Left lung (tissue), 10 donors: ENCODE results near the gene NISCH. TPM values are rescaled to one million over a fixed set of nuclear protein-coding genes. Genes with fewer than 3 reads are reported as not detected.

ENCODE experiments used
- ATAC-seq: fragments of 200-7000 bp; cut with Tn5 transposase; one replicate; pipeline ENCODE4 v1.9.1; 2020; ENCODE audit warnings: moderate library complexity
- DNase-seq, 4 donors: peaks; one replicate each; pipeline ENCODE4 v3.0.0-alpha.2; 2013 to 2020
- H3K27ac ChIP-seq, 2 donors: fragments of 200-600 bp; sonication (generic) in 1 of 2; one replicate each; pipeline versions ENCODE4 v1.5.0 to v1.8.0; 2020 to 2021
- H3K27me3 ChIP-seq, 2 donors: fragments of 200-600 bp; sonication (generic) in 1 of 2; one replicate each; pipeline versions ENCODE4 v1.5.0 to v1.8.0; 2020 to 2021
- H3K36me3 ChIP-seq, 2 donors: fragments of 200-600 bp; sonication (generic) in 1 of 2; one replicate each; pipeline versions ENCODE4 v1.5.0 to v1.8.0; 2020 to 2021
- H3K4me1 ChIP-seq, 2 donors: fragments of 200-600 bp; one replicate each; pipeline ENCODE4 v1.8.0; 2021
- H3K4me3 ChIP-seq, 2 donors: fragments of 200-600 bp; sonication (generic) in 1 of 2; one replicate each; pipeline versions ENCODE4 v1.5.0 to v1.8.0; 2020 to 2021; ENCODE audit warnings: mild to moderate bottlenecking in 1 of 2
- H3K9me3 ChIP-seq, 2 donors: fragments of 200-600 bp; sonication (generic) in 1 of 2; one replicate each; pipeline versions ENCODE4 v1.5.0 to v1.8.0; 2020 to 2021
- CTCF ChIP-seq, 2 donors: fragments of 200-600 bp; sonication (generic) in 1 of 2; IDR thresholded peaks; one replicate each; pipeline versions ENCODE4 v1.5.0 to v1.8.0; 2021; ENCODE audit warnings: antibody characterized with exemption in 2 of 2
- intact Hi-C, 2 donors: fragments of 100-400 bp; cut with DNase I; formaldehyde crosslinking; loops; one replicate each; pipeline versions ENCODE4 v1.11.2 to v1.14.2; 2022
- polyA plus RNA-seq, 6 donors: library from polyadenylated mRNA; unstranded; fragments of 120-200 nt; gene quantifications; one replicate each; pipeline ENCODE4 v1.2.1, GENCODE V29; 2013; ENCODE audit not compliant: insufficient read length in 6 of 6
- total RNA-seq, 2 donors: library from RNA; stranded (reverse); fragmentation: NEBNext Ultra II Directional; extraction: Animal tissue kit (Norgen Biotek cat#: 25700); gene quantifications; one replicate each; pipeline ENCODE4 v1.2.1, GENCODE V29; 2021
- donor health status: DM: no; HTN: yes; CAD: no.
- donor health status: DM: no; HTN: no; CAD: no.

The NISCH gene
- total and polyA plus RNA-seq, 8 donors = 72.6 to 178 (median 140) TPM

GRCh38 chr3:52541050-52541449 is 85.6 kb downstream of the NISCH start:
- Histone ChIP-seq H3K36me3 (peaks cover 0 to 39% of the 10 kb centered on the region in 2 donors), H3K4me1 (peaks cover 10 to 43% of the 10 kb centered on the region in 2 donors), H3K27me3 (no peaks in the 10 kb centered on the region), H3K4me3 (no peak overlapping the region), H3K9me3 (no peaks in the 10 kb centered on the region), H3K27ac (no peak overlapping the region)
- DNase-seq = no peak
- no peak for TF ChIP-seq CTCF (IDR thresholded peaks at IDR 0.05)
- intact Hi-C loops = no loop called here
- no peak for ATAC-seq

Other genes starting within 250 kb of the NISCH start
- 1 to 10 TPM in 1 of 2 donors, not detected in 1; 1.5 TPM for gene TLR9, start 230.0 kb upstream of the NISCH start, total RNA-seq
- under 1 TPM; 0.21 to 0.78 (median 0.39) TPM for gene TLR9, start 230.0 kb upstream of the NISCH start, polyA plus RNA-seq
- gene TWF2, start 216.4 kb upstream of the NISCH start, total RNA-seq = 10 to 100 TPM; 47.7 to 77.5 TPM
- gene TWF2, start 216.4 kb upstream of the NISCH start, polyA plus RNA-seq = 10 to 100 TPM; 28.9 to 37.7 (median 30.9) TPM
- 10 to 100 TPM; 33.1 to 48.3 TPM for gene PPM1M, start 209.8 kb upstream of the NISCH start, total RNA-seq
- 10 to 100 TPM; 27.4 to 36.3 (median 30.9) TPM for gene PPM1M, start 209.8 kb upstream of the NISCH start, polyA plus RNA-seq
- 10 to 100 TPM; 60.2 to 67.9 TPM for gene WDR82, start 177.0 kb upstream of the NISCH start, total RNA-seq
- gene WDR82, start 177.0 kb upstream of the NISCH start, polyA plus RNA-seq = 100 to 1,000 TPM; 101 to 124 (median 114) TPM
- 10 to 100 TPM in 1 of 2 donors, 1 to 10 TPM in 1; 8.9 to 13.7 TPM for gene GLYCTK, start 167.8 kb upstream of the NISCH start, total RNA-seq
- 10 to 100 TPM; 10.3 to 11.7 (median 11.0) TPM for gene GLYCTK, start 167.8 kb upstream of the NISCH start, polyA plus RNA-seq
- gene DNAH1, start 139.3 kb upstream of the NISCH start, total RNA-seq = 1 to 10 TPM; 6.5 to 7.7 TPM
- gene DNAH1, start 139.3 kb upstream of the NISCH start, polyA plus RNA-seq = 10 to 100 TPM in 4 of 6 donors, 1 to 10 TPM in 2; 7.5 to 14.0 (median 10.8) TPM
- 10 to 100 TPM; 66.6 to 69.8 TPM for gene BAP1, start 45.6 kb upstream of the NISCH start, total RNA-seq
- 10 to 100 TPM; 70.0 to 87.2 (median 78.8) TPM for gene BAP1, start 45.6 kb upstream of the NISCH start, polyA plus RNA-seq
- gene PHF7, start 44.9 kb upstream of the NISCH start, total RNA-seq = 1 to 10 TPM; 3.9 to 6.5 TPM
- gene PHF7, start 44.9 kb upstream of the NISCH start, polyA plus RNA-seq = 10 to 100 TPM in 4 of 6 donors, 1 to 10 TPM in 2; 9.3 to 11.7 (median 10.4) TPM
- 10 to 100 TPM; 30.5 to 36.5 TPM for gene SEMA3G, start 10.5 kb upstream of the NISCH start, total RNA-seq
- 1 to 10 TPM; 5.7 to 8.0 (median 6.1) TPM for gene SEMA3G, start 10.5 kb upstream of the NISCH start, polyA plus RNA-seq
- 100 to 1,000 TPM in 1 of 2 donors, 10 to 100 TPM in 1; 30.7 to 117 TPM for gene TNNC1, start 1.6 kb upstream of the NISCH start, total RNA-seq
- gene TNNC1, start 1.6 kb upstream of the NISCH start, polyA plus RNA-seq = 10 to 100 TPM; 16.7 to 49.3 (median 30.1) TPM
- 100 to 1,000 TPM; 122 to 334 TPM for gene STAB1, start 39.7 kb downstream of the NISCH start, total RNA-seq
- 10 to 100 TPM; 46.5 to 58.2 (median 48.0) TPM for gene STAB1, start 39.7 kb downstream of the NISCH start, polyA plus RNA-seq
- 10 to 100 TPM; 81.8 to 83.1 TPM for gene NT5DC2, start 78.3 kb downstream of the NISCH start, total RNA-seq
- 100 to 1,000 TPM; 211 to 365 (median 268) TPM for gene NT5DC2, start 78.3 kb downstream of the NISCH start, polyA plus RNA-seq
- gene UQCC5, start 81.0 kb downstream of the NISCH start, total RNA-seq = 10 to 100 TPM; 19.0 to 20.4 TPM
- 10 to 100 TPM in 5 of 6 donors, 1 to 10 TPM in 1; 9.6 to 19.1 (median 14.9) TPM for gene UQCC5, start 81.0 kb downstream of the NISCH start, polyA plus RNA-seq
- 10 to 100 TPM; 63.0 to 79.8 TPM for gene PBRM1, start 230.3 kb downstream of the NISCH start, total RNA-seq
- 10 to 100 TPM; 62.2 to 75.1 (median 65.8) TPM for gene PBRM1, start 230.3 kb downstream of the NISCH start, polyA plus RNA-seq
- 10 to 100 TPM; 44.5 to 74.7 TPM for gene GNL3, start 230.4 kb downstream of the NISCH start, total RNA-seq
- gene GNL3, start 230.4 kb downstream of the NISCH start, polyA plus RNA-seq = 100 to 1,000 TPM in 4 of 6 donors, 10 to 100 TPM in 2; 90.5 to 127 (median 105) TPM